Stimulated activated CD8-positive, alpha-beta memory T cell treated with anti-CD3 and anti-CD28 coated beads, Interleukin-12 subunit alpha, Interleukin-12 subunit beta, amount 100 ng/mL, for 1 hour (primary cell): Measurements from ENCODE around the gene ABHD5.

Source experiments
- DNase-seq: peaks from one replicate; pipeline ENCODE4 v3.0.0-alpha.2; 2020; ENCODE audit warnings: low read depth

Gene ABHD5

DNA sequence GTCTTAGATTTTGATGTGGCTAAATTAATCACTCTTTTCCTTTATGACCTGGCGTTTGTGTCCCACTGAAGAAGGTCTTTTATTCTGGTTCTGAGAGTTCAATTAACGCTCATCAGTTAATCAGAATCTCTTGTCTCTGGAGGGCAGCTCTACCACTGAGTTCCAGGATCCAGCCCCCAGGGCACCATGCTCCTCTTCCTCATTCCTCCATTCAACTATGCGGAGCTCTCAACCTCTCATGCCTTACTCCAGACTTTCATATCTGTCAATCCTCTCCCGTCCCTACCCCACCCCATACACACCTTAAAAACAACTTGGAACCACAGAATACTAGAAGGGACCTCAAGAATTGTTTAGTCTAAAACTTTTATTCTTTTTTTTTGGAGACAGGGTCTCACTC is 4.8 kb upstream of the ABHD5 start:
- DNase-seq: no peak

- no peak for DNase-seq
Observed at GRCh38 chr3:43686333-43686699, 4.4 kb upstream of the ABHD5 start.

- DNase-seq: no peak
Observed at GRCh38 chr3:43686700-43687498, 3.8 kb upstream of the ABHD5 start.

DNA sequence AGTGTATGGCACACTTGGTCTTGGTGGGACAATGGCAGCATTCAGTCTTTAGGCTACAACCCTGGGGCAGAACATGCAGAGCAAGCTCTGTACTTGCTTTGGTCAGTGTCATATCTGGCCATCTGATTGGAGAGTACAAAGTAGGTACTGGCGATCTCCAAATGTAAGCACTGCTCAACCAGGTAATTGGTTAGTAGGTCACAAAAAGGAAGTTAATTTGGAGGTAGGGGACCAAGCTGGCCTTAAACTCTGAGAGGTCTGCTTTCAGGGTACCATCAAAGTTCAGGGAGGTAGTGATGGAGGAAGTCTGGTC is 3.3 kb upstream of the ABHD5 start:
- no peak for DNase-seq

DNA sequence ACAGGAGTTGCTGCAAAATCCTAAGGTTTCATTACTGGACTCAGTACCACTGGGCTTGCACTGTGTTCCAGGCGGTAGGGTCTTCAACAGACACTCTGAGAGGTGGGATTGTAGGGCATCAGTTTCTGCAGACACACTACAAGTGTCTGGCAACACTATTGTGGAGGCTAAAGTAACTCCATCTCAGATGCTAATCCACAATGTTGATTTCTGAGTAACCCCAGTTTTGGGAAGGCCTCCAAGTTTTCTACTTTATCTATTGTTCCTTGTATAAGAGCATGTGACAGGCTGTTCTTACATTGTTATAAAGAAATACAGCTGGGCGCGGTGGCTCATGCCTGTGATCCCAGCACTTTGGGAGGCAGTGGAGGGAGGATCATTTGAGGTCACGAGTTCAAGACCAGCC is 2.5 kb upstream of the ABHD5 start:
- no peak for DNase-seq

- DNase-seq: no peak
Observed at GRCh38 chr3:43689166-43689565, 1.6 kb upstream of the ABHD5 start.

- DNase-seq: no peak
Observed at GRCh38 chr3:43689766-43690399, 855 bp upstream of the ABHD5 start.

DNA sequence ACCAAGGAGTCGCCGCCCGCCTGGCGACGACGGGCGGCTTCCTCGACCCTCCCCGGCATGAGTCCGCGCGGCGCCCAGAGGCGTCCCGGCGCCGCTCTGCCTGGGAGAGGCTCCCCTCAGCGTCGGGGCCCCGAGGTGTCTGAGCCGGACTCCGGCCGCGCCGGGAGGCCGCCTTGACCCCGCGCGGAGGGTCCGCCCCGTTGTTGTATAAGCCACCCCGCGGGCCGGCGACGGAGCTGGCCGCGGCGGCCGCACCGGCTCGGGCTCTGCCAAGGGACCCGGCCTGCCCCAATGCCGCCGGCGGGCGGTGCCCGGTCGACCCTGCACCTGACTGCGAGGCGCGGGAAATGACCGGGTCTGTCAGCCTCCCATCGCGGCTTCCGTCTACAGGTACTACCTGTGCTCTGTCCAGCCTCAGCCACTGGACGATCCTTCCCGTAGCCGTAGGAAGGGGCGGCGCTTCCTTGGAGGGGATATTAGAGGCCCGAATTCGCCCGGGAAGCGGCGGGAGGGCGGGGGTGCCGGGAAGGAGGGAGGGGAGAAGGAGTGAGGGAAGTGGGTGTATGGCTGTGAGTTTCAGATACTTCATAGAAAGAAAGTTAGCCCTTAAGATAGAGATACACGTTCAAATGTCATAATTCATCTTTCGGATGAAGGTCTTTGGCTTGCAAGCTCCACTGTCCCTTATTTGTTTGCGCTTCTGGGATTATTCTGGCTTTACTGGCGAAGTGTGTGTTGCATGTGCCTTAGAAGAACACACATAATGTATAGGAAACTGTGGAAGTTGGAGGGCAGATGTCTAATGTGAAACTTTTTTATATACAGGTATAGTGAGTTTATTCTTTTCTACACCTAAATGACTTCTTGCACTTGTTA is 620 bp downstream of the ABHD5 start:
- DNase-seq: peak; percentile 2

DNA sequence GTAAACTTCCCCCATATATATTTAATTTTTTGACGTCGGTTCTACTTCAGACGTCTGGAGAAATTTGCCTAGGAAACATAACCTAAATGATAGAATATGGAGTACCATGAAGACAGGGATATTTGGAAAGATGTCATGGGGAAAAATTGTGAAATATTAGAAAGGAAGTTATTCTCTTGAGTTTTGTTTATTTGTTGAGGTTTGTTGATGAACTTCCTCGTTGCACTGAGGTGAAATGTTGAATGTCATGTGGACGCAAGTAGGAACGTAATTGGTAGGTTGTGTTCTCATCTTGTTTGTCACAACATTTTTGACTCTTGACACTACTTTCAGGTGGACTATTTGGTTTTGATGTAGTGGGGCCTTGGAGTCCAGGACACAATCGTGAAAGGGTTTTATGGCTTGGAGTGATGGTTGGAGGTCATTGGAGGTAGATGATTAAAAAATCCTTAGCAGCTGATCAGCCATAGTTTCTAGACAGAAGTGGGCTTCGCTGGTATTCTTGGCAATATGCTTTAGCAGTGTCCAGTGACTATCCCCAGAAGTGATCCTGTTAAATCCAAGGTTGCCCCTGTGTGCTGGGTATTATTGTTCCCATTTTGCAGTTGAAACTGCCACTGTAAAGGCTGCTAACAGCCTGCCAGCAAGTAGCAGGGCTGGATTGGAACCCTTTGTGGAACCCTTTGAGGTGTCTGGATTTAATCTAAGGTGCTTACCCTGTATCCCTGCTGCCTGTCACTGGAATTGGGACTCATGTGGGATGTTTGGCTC is 1.5 kb downstream of the ABHD5 start:
- no peak for DNase-seq

GRCh38 chr3:43692971-43693370 is 2.2 kb downstream of the ABHD5 start:
- no peak for DNase-seq

GRCh38 chr3:43693594-43693993 is 2.9 kb downstream of the ABHD5 start:
- no peak for DNase-seq

GRCh38 chr3:43695443-43695842 is 4.7 kb downstream of the ABHD5 start:
- no peak for DNase-seq

DNA sequence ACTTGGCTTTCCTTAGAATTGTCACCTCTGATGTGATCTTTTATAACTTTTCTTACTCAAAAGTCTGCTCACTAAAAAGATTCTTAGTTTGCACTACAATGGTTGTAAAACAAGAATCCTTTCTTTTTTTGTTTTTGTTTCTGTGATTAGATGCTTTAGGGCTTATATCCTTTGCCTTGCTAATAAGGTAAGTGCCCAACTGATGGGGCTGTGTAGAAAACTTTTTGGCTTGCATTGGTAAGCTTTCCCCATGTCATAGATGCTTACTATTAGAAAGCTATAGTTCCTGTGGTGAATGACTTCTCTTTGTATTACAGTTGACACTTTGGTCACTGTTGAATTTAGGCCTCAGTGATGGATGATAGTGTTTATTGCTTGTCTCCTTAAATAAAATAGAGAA is 5.1 kb downstream of the ABHD5 start:
- no peak for DNase-seq

DNA sequence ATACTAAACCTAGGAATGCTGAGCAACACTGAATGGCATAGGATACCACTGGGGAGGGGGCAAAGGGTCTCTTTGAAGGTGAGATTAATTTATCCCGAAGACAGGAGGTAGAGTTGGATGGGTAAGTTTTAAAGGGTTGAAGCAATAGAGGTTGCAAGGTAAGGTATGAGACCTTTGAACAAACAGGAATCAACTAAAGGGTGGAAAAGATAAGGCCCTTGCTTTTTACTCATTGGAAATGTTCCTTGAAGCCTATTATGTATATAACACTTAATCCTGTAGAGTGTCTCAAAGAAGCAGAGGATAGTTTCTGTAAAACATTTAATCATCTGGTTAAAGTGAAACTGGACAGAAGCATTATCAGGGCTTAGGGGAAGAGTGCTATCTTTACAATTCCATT is 5.7 kb downstream of the ABHD5 start:
- no peak for DNase-seq

DNA sequence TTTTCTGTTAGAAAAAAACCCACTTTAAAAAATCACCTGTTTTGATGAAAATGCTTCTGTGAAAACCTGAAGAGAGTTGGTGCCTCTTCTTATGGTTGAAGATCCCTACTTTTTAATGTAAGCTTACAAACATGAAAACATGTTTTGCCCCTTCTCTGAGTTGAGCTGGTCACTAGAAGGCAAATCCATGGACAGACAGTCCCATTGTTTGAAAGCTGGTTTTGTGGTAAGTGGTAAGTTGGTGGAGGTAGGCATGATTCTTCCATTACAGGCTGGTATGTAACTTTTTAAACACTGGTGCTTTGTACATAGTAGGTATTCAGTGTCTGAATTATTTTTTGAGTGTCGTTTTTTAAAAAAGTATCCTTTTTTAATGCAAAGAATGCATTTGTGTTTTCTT is 6.1 kb downstream of the ABHD5 start:
- DNase-seq: no peak

DNA sequence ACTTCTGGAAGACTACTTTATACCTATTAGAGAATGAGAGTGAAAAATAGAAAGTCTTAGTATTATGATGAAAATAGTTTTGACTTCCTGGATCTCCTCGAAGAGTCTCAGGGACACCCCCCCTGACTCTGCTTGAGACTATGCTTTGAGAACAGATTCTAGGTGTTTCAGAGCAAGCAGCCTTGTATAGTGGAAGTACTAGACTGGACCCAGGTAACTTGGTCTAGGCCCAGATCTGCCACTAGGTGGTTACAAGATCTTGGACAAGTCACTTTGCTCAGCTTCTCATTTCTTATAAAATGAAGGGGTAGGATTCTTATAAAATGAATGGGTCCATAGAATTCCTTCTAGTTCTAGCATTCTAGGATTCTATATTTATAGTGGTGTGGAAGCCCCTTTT is 9.1 kb downstream of the ABHD5 start:
- DNase-seq: no peak

DNA sequence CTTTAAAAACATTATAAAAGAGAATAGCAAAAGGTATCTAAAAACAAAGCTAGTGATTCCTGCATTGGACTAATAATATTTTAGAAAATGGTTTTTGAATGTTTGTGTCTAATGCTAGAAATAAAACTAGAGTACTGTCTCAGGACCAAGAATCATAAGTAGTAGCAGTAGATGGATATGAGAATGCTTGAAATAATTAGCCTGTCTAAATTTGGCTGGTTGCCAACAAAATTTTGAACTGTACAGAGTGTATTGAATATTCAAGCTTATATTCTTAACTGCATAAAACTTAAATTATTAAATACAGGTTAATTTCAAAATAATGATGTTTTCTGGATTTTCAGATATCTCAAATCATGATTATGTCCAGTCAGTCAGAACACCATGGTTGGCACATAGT is 14.0 kb downstream of the ABHD5 start:
- no peak for DNase-seq

DNA sequence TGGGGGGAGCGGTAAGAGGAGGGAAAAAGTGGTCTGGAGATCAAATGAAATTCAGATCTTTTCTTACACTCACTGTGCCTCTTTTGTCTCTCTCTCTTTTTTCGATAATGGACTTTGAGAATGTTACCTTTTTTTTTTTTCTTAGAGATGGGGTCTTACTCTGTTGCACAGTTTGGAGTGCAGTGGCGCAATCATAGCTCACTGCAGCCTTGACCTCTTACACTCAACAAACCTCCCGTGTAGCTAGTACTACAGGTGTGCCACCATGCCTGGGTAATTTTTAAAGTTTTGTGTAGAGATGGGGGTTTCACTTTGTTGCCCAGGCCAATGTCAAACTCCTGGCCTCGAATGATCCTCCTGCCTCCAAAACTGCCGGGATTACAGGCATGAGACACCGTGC is 15.6 kb downstream of the ABHD5 start:
- DNase-seq: no peak

GRCh38 chr3:43707266-43707665 is 16.5 kb downstream of the ABHD5 start:
- no peak for DNase-seq

GRCh38 chr3:43707998-43708397 is 17.3 kb downstream of the ABHD5 start:
- DNase-seq: no peak

- DNase-seq: no peak
Observed at GRCh38 chr3:43709022-43709421, 18.3 kb downstream of the ABHD5 start.

DNA sequence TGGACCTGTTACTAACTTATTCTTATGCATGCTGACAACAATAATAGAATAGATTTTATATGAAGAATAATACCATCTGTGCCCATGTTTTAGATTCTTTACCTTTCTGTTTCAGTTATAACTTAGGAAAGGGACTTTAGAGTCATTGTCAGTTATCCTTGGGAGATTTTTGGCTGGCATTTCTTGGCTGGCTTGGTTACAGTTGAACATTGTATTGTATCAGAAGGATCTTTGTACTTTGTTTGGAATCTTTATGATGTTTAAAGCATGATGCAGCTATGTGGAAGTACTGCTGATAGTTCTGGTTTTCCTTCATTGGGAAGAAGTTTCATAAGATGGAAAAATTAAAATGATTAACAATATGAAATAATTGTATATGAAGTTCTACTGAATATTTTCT is 19.9 kb downstream of the ABHD5 start:
- DNase-seq: no peak
